IPS-18a (cell line): ENCODE data around the gene MEST.
"Not testable (repeated sequence)": the region's sequence is repeated elsewhere in the genome, so short reads cannot be mapped to it uniquely, and the experiment has no call there.

Experiments
- H3K27ac ChIP-seq: one replicate; pipeline ENCODE4 v1.5.1; 2013; ENCODE audit warnings: low read length
- H3K27me3 ChIP-seq: one replicate; pipeline ENCODE4 v1.6.1; 2013; ENCODE audit warnings: mild to moderate bottlenecking, low read length; ENCODE audit not compliant: control insufficient read depth, insufficient read depth
- H3K36me3 ChIP-seq: one replicate; pipeline ENCODE4 v1.6.1; 2013; ENCODE audit warnings: low read depth, low read length; ENCODE audit not compliant: control insufficient read depth
- H3K4me1 ChIP-seq: one replicate; pipeline ENCODE4 v1.6.1; 2013; ENCODE audit warnings: low read depth, low read length; ENCODE audit not compliant: control insufficient read depth
- H3K4me3 ChIP-seq: one replicate; pipeline ENCODE4 v1.5.1; 2013; ENCODE audit warnings: low read length
- H3K9ac ChIP-seq: one replicate; pipeline ENCODE4 v1.6.1; 2013; ENCODE audit warnings: mild to moderate bottlenecking, low read length, moderate library complexity
- H3K9me3 ChIP-seq: one replicate; pipeline ENCODE4 v1.6.1; 2013; ENCODE audit warnings: low read depth, low read length; ENCODE audit not compliant: control insufficient read depth

Gene MEST

GRCh38 chr7:130529417-130529816 is 37.5 kb downstream of the MEST start:
- Histone ChIP-seq H3K27ac (no peak overlapping the region), H3K4me1 (no peaks in the 10 kb centered on the region), H3K9ac (no peak overlapping the region), H3K4me3 (no peak overlapping the region), H3K27me3 (no peaks in the 10 kb centered on the region), H3K9me3 (no peaks in the 10 kb centered on the region), H3K36me3 (peaks cover 4% of the 10 kb centered on the region)

GRCh38 chr7:130537894-130538293 is 46.0 kb downstream of the MEST start:
- not testable (repeated sequence) for H3K9ac ChIP-seq, H3K27ac ChIP-seq, H3K36me3 ChIP-seq, H3K4me3 ChIP-seq, H3K27me3 ChIP-seq, H3K4me1 ChIP-seq, H3K9me3 ChIP-seq

- H3K36me3 ChIP-seq: peaks cover 20% of the 10 kb centered on the region
- H3K4me1 ChIP-seq, H3K9me3 ChIP-seq, H3K27ac ChIP-seq, H3K27me3 ChIP-seq, H3K4me3 ChIP-seq, H3K9ac ChIP-seq: not testable (repeated sequence)
These were observed 49.4 kb downstream of the MEST start for GRCh38 chr7:130541287-130541686.

GRCh38 chr7:130542297-130542696 is 50.4 kb downstream of the MEST start:
- not testable (repeated sequence) for H3K27ac ChIP-seq, H3K9me3 ChIP-seq, H3K27me3 ChIP-seq, H3K4me3 ChIP-seq, H3K9ac ChIP-seq, H3K4me1 ChIP-seq
- H3K36me3 ChIP-seq: peaks cover 23% of the 10 kb centered on the region

GRCh38 chr7:130543487-130544010 is 51.7 kb downstream of the MEST start:
- Histone ChIP-seq H3K9ac (no peak overlapping the region), H3K4me3 (no peak overlapping the region), H3K27me3 (no peaks in the 10 kb centered on the region), H3K4me1 (no peaks in the 10 kb centered on the region), H3K36me3 (peaks cover 30% of the 10 kb centered on the region), H3K9me3 (no peaks in the 10 kb centered on the region), H3K27ac (no peak overlapping the region)

GRCh38 chr7:130544356-130544755 is 52.5 kb downstream of the MEST start:
- no peak overlapping the region for H3K27ac ChIP-seq
- peaks cover 26% of the 10 kb centered on the region for H3K36me3 ChIP-seq
- H3K27me3 ChIP-seq: no peaks in the 10 kb centered on the region
- H3K4me3 ChIP-seq: no peak overlapping the region
- no peaks in the 10 kb centered on the region for H3K9me3 ChIP-seq
- no peak overlapping the region for H3K9ac ChIP-seq
- no peaks in the 10 kb centered on the region for H3K4me1 ChIP-seq

- Histone ChIP-seq H3K36me3 (peaks cover 14% of the 10 kb centered on the region), H3K4me1 (no peaks in the 10 kb centered on the region), H3K27me3 (no peaks in the 10 kb centered on the region), H3K9ac (no peak overlapping the region), H3K4me3 (no peak overlapping the region), H3K9me3 (no peaks in the 10 kb centered on the region), H3K27ac (no peak overlapping the region)
These were observed 61.6 kb downstream of the MEST start for GRCh38 chr7:130553398-130554029.

- Histone ChIP-seq H3K4me1 (no peaks in the 10 kb centered on the region), H3K27ac (no peak overlapping the region), H3K36me3 (peaks cover 14% of the 10 kb centered on the region), H3K4me3 (no peak overlapping the region), H3K9ac (no peak overlapping the region), H3K27me3 (no peaks in the 10 kb centered on the region), H3K9me3 (no peaks in the 10 kb centered on the region)
These were observed 62.6 kb downstream of the MEST start for GRCh38 chr7:130554481-130554880.
